Midbrain (tissue), 1 donor: ENCODE data around the gene VGLL4.
A peak's percentile ranks its signal among the peaks of the same experiment; 100 is the strongest.
"Not testable (repeated sequence)": the region's sequence is repeated elsewhere in the genome, so short reads cannot be mapped to it uniquely, and the experiment has no call there.

Experiments
- DNase-seq: peaks from one replicate; lab custom pipeline; 2025; lab: John Stamatoyannopoulos, UW

Gene VGLL4

GRCh38 chr3:11583638-11584046, 60.1 kb downstream of the VGLL4 start:
- DNase-seq = no peak

DNA sequence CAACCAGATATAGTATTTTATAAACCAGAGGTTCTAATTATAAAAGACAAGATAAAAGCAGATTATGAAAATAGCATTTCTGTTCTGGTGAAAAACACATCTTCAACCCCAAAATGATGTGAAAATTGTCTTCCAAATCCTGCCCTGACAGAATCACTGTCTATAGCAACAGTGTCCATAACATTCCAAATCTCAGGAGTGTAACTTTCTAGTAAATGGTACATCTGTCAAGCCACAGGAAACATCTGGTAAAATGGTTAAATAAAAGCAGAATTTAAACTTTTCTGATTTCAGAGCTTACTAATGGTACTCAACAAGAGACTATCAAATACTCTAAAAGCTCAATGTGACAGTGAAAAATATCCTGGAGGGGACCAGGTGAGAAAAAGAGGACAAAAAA, 60.5 kb downstream of the VGLL4 start:
- DNase-seq = no peak

- DNase-seq = peak; percentile 89
Measured at GRCh38 chr3:11582191-11582968, 61.3 kb downstream of the VGLL4 start.

DNA sequence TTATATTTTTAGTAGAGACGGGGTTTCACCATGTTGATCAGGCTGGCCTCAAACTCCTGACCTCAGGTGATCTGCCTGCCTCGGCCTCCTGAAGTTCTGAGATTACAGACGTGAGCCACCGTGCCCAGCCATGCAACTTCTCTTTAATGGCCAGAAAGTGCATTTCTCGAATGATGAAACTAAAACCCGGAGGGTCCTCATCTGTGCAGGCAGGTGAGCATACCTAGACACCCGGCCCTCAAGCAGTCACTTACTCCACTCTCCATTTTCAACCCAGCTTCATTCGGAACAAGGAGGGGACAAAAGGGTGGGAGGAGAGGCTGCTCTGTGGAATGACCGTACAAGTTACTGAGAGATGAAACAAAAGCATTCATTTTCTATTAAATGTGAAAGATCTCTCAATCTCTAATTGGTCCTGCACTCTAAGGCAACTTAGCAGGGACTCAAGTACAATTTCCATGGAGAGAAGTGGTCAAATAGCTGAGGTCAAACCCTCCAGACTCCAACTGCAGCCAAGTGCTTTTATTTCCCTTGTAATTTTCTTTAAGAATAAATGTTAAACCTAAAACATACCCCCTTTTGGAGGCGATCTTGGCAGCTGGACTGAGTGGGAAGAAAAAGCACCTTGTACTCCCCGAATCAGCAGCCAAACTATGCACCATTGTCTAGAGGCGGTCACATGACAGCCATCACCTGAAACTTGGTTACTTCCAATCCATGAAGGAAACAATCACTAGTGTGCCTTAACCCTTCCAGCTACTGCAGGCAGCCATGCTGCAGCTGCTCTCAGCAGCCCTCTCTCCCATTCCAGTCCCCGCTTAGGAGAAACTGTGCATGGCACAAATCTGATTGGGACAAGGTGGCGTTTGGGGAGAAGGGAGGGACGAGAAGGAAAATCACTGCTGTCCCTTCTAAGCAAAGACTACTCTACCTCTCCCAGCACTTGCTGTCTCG, 62.2 kb downstream of the VGLL4 start:
- DNase-seq = peak; percentile 68

GRCh38 chr3:11580645-11581044, 63.1 kb downstream of the VGLL4 start:
- no peak for DNase-seq

- DNase-seq = no peak
Measured at GRCh38 chr3:11578169-11578568, 65.5 kb downstream of the VGLL4 start.

DNA sequence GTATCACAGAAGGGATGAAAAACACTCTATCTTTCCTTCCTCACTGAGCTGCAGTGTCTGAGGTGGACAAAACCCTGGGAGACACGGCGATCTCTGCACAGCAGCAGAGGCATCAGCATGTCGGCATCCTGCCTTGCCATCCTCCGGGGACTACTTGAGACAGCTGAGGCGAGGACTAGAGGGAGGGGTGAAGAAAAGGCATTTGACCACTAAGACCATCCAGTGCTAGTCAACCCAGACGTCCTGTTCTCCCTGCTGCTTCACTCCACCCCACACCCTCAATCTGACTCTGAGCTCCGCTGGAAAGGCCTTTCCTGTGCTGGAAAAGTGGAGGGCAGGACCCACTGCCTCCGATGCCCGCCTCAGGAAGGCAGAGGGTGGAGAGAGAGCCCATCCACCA, 67.3 kb downstream of the VGLL4 start:
- DNase-seq = no peak

DNA sequence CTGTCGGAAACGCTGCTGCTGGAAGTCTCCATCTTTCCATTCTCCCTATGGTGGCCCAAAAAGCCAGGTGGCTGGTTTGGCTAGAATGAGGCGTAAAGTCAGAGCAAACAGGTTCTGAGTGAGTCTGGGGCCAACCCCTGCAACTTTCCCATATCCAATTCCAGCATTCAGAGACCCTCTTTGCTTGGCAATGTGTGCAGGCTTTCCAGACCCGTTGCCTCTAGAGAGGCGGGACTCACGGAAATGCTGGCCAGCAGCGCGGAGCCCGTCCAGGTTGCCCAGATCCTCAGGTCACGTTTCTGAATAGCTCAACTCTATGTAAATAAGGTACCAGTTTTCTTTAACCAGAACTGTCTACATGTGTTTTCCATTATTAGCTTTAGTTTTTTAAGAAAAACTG, 68.0 kb downstream of the VGLL4 start:
- DNase-seq = no peak

GRCh38 chr3:11574981-11575669, 68.6 kb downstream of the VGLL4 start:
- DNase-seq = no peak

DNA sequence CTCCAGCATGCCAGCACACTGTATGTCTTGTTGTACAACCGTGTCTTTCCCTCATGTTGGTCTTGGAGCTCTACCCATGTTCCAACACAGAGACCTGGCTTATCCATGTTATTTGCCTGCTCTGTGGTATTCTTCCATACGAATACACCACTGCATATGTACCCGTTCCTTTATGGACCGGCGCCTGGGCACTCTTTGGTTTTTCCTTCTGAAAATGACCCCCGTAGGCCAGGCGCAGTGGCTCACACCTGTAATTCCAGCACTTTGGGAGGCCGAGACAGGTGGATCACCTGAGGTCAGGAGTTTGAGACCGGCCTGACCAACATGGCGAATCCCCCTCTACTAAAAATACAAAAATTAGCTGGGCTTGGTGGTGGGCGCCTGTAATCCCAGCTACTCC, 71.1 kb downstream of the VGLL4 start:
- DNase-seq = not testable (repeated sequence)

- no peak for DNase-seq
Measured at GRCh38 chr3:11570789-11571495, 72.8 kb downstream of the VGLL4 start.

GRCh38 chr3:11570251-11570650, 73.5 kb downstream of the VGLL4 start:
- DNase-seq = no peak

DNA sequence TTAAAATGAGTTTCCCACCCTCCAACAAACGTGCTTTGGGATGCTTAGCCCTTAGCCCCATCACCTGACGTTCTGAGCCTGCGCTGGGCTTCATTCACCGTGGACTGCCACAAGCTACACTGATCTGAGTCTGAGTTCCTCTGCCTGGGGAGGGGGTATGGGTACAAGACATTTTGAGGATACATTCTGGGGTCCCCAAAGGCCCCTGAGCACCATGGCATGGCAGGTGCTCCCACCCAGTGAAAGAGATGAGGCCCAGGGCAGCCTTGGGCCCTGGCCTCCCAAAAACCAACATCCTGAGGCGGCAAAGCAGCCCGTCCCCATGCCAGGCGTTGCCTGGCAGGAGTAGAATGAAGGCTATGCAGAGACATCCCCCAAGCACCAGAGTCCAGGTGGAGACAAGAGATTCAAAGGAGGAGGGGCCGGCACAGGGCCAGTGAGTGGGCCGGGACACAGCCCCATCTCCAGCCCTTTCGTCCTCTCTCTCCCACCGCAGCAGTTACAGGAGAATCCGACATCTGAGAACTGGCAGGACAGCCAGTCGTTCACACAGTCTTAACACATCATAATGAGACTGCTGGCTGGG, 74.5 kb downstream of the VGLL4 start:
- DNase-seq = no peak

GRCh38 chr3:11568503-11569155, 75.1 kb downstream of the VGLL4 start:
- peak; percentile 37 for DNase-seq

DNA sequence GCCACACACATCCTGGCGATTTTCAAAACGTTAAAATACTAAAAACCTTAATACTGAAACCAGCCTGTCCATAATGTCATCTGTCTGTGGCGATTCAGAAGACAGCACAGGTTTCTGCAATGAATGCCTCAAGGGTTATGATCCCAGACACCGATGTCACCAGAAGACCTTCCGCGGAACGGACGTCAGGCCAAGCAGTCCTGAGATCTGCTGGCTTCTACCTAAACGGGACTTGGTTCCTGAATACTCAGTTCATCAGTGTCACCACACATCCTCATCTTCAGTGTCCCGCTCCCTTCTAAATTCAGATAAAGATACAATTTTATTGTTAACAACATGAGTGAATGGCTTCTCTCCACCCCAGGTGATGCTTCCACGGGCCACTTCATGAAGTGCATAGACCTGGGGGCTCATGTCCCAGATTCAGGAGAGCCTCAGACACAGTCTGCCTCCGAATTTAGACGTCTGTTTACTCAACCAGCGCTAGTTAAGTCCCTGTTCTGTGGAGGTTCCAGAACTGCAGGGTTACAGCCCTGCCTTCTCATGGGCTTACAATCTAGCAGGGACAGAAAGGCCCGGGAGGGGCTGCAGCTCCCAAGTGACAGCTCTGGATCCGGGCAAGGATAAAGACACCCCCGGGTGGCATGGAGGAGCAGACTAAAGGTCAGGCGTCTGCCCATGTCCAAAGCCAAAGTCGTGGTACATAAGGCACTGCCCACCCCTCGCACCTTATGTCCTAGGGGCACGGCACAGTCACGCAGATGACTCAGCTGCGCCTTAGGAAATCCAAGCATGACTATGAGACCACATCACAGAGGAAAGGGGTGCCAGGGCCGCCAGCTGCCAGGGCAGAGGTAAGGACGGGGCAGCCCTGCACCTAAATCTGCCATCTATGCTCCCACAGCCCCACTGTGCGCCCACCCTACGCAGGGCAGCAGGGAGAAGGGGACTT, 75.9 kb downstream of the VGLL4 start:
- DNase-seq = no peak

DNA sequence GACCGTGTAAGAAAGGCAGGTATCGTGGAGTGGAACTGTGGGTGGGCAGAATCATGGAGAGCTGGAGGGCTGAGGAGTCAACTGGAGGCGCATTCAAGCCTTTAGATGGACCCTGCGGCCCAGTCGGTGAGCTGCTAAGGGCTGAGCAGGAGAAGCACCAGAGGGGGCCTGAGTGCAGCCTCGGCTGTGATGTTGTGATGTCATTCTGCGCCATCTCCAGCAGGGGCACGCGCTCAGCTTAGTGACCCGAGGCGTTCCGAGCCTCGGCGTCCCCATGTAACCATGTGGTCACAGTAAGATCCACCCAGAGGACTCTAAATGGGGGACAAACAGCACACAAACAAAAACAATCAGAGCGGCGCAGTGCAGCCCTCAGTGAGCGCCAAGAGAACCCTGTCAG, 76.8 kb downstream of the VGLL4 start:
- DNase-seq = no peak

DNA sequence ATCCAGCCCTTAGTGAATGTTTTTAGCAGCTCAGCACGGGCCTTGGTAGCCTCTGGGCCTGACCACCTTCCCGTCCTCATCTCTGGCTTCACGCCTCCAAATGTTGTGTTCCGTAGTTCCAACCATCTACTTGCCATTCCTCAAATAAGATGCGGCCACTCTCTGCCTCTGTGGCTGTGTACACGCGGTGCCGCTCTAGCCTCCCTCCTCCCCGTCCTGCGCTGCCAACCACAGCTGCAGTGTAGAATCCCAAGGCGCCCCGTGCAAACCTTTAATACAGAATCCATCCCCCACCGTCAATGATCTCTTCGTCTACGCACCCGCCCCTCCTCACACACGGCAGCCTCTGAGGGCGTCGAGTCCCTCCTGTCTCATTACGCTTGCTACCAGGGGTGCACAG, 77.2 kb downstream of the VGLL4 start:
- DNase-seq = no peak

DNA sequence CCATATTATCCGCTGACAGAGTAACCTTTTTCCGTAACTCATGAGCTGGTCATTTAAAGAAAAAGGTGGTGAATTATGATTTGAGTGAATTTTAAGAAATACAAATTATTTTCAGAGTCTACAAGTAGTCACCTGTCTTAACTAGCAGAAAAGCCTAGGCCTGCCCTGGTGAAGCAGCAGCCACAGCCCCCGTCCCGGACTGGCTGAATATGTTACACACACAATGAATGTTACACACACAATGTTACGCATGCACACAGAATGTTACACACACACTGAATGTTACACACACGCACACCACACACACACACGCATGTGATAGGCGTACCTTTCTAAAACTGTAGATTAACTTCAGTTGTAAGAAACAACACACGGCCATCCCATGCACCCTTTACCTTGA, 77.8 kb downstream of the VGLL4 start:
- DNase-seq = no peak

DNA sequence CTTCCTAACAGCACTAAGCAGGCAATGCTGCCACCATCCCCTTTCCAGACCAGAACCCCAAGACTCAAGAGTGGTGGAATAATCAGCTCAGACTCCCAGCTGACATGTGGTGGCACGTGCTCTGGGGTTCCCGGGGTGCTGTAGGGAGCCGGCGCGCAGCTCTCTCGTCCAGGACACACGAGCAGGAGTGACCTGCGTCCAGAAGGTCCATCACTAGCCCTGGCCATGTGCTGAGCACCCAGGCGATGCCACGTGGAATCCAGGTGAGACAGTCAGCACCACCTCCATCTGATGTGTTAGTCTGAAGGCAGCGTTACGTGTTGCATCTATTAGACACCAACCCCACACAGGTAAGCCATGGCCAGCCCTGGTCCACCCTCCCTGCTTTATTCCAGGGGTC, 78.2 kb downstream of the VGLL4 start:
- DNase-seq = no peak

DNA sequence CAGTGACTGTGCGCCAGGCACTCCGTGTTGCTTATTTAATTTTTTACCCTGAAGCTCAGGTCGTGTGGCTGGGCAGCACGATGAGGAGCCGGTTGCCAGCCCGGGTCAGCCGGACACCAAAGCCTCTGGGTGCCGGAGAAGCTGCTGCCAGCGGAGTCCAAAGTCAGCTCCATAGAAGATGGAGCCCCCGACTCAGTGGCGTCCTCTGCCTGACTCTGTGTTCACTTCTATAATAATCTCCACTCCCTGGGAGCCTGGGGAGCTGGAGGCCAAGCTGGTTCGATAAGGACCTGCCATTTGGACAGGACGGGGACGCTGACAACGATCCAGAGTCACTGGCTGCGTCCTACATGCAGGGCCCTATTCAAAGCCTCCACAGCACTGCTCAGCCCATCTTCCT, 78.6 kb downstream of the VGLL4 start:
- no peak for DNase-seq
